Mesenteric fat pad (tissue), 1 donor: ENCODE data around the gene SLC29A1. TPM values are rescaled to one million over a fixed set of nuclear protein-coding genes. Genes with fewer than 3 reads are reported as not detected.
"Not testable (repeated sequence)": the region's sequence is repeated elsewhere in the genome, so short reads cannot be mapped to it uniquely, and the experiment has no call there.

Experiments used
- DNase-seq: peaks from one replicate; pipeline ENCODE4 v3.0.0-alpha.2; 2020; ENCODE audit warnings: low spot score
- long read RNA-seq: library from polyadenylated mRNA; unstranded; transcript quantifications from one replicate; pipeline ENCODE4 v2.0.0, GENCODE V29; 2020
- total RNA-seq: library from RNA; stranded (reverse); fragmentation: NEBNext Ultra II Directional; extraction: Animal tissue kit (Norgen Biotek cat#: 25700); gene quantifications from one replicate; pipeline ENCODE4 v1.2.1, GENCODE V29; 2021
- donor health status: DM: yes; HTN: yes; CAD: no.

Gene SLC29A1
- 205 TPM for total RNA-seq
- long read RNA-seq, transcript SLC29A1-208 (13 exons, 2,326 nt) = minor isoform, 50 of 1,306 reads
- long read RNA-seq, transcript SLC29A1-209 (13 exons, 2,318 nt) = major isoform, 503 of 1,306 reads
- long read RNA-seq, transcript SLC29A1-201 (12 exons, 2,159 nt) = minor isoform, 22 of 1,306 reads
- long read RNA-seq, transcript SLC29A1-206 (13 exons, 2,183 nt) = minor isoform, 92 of 1,306 reads
- long read RNA-seq, partial matches to known transcripts = 327 of 1,306 reads
- long read RNA-seq, other reads (novel, unspliced or antisense) = 302 of 1,306 reads

- peak; percentile 93 for DNase-seq
These were observed at the start of gene SLC29A1 for GRCh38 chr6:44223319-44224028. Gene SLC29A1 (plus strand): TSS chr6:44223595. CDS start chr6:44227314, 3,719 bp downstream.

- DNase-seq = no peak
These were observed 47.1 kb upstream of the SLC29A1 start for GRCh38 chr6:44176130-44176761.

GRCh38 chr6:44176762-44177509, 46.5 kb upstream of the SLC29A1 start:
- DNase-seq = no peak

GRCh38 chr6:44177691-44178423, 45.5 kb upstream of the SLC29A1 start:
- DNase-seq = peak; percentile 92

GRCh38 chr6:44178424-44179071, 44.8 kb upstream of the SLC29A1 start:
- no peak for DNase-seq

GRCh38 chr6:44179072-44179536, 44.3 kb upstream of the SLC29A1 start:
- DNase-seq = no peak

GRCh38 chr6:44179648-44180047, 43.7 kb upstream of the SLC29A1 start:
- DNase-seq = no peak

- DNase-seq = no peak
These were observed 43.0 kb upstream of the SLC29A1 start for GRCh38 chr6:44180406-44180805.

- DNase-seq = no peak
These were observed 42.5 kb upstream of the SLC29A1 start for GRCh38 chr6:44180886-44181285.

- not testable (repeated sequence) for DNase-seq
These were observed 41.6 kb upstream of the SLC29A1 start for GRCh38 chr6:44181784-44182183.

GRCh38 chr6:44182911-44183390, 40.4 kb upstream of the SLC29A1 start:
- DNase-seq = no peak

GRCh38 chr6:44183783-44184182, 39.6 kb upstream of the SLC29A1 start:
- no peak for DNase-seq

- DNase-seq = not testable (repeated sequence)
These were observed 38.0 kb upstream of the SLC29A1 start for GRCh38 chr6:44185356-44185755.

GRCh38 chr6:44185953-44186634, 37.3 kb upstream of the SLC29A1 start:
- DNase-seq = no peak

GRCh38 chr6:44186635-44187025, 36.8 kb upstream of the SLC29A1 start:
- DNase-seq = no peak

GRCh38 chr6:44188819-44189218, 34.6 kb upstream of the SLC29A1 start:
- no peak for DNase-seq

- no peak for DNase-seq
These were observed 34.1 kb upstream of the SLC29A1 start for GRCh38 chr6:44189257-44189656.

GRCh38 chr6:44190715-44191114, 32.7 kb upstream of the SLC29A1 start:
- no peak for DNase-seq

- DNase-seq = no peak
These were observed 30.9 kb upstream of the SLC29A1 start for GRCh38 chr6:44192428-44193041.
